Measurements from ENCODE around the gene FHAD1. TPM values are rescaled to one million over a fixed set of nuclear protein-coding genes. Genes with fewer than 3 reads are reported as not detected.

Gene FHAD1
- total and polyA plus RNA-seq, 9 of the 15 experiments (the other 6 are each of a cell fraction or from before 2014, with no cell fraction given) = 0.32 to 2.1 (median 1.5) TPM; not detected in 1

DNA sequence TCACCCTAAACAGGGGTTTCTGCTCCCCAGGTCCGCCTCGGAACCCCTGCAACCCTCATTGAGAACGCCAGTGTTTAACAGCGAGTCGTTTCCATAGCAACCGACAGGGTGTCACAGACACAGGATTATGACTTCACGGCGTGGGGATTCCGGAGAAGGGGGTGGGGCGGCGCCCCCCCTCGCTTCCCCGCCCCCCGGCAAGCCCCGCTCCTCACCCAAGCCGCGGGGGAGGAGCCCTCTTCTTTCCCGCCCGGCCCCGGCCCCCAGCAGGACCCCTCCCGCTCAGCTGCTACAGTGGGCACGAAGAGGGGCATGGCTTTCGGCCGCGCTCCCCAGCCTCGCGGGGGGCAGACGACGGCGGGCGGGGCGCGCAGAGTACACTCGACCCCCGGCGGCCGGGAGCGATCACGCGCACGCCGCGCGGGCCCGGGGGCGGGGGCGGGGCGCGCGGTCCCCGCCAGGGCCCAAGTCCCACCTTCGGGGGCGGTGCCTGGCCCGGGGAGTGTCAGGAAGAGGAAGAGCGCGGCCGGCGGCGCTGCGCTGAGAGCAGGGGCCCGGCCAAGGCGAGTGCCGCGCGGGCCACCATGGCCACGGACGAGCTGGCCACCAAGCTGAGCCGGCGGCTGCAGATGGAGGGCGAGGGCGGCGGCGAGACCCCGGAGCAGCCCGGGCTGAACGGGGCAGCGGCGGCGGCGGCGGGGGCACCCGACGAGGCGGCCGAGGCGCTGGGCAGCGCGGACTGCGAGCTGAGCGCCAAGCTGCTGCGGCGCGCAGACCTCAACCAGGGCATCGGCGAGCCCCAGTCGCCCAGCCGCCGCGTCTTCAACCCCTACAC lies 162.6 kb downstream of the FHAD1 start, which contains the start of gene EFHD2:
EFHD2 (plus strand) TSS at position 501 of the 835 bp plus-strand sequence; CDS start at position 585, 84 bp downstream.
- under 1% methylated on average over 49 of the region's 99 CpGs for WGBS (ENCODE audit: insufficient coverage, low coverage, missing lambda C conversion rate)
- peaks cover 19% of the 10 kb centered on the region; the same call in 1 of the 3 replicates for H3K36me3 ChIP-seq (ENCODE audit: control insufficient read depth, insufficient read depth, low read length)
- peak within 1 kb of the TSS; percentile 84 for H2AFZ ChIP-seq (ENCODE audit: low read depth, low read length)
- DNase-seq (ENCODE audit: extremely low read depth in 1 of 4, low spot score in 3 of 4) (peak; percentile 93 to 98 (median 95)), ATAC-seq (peak; percentile 97), FAIRE-seq (peak; percentile 75)
- ChIA-PET CTCF (ENCODE audit: low intra/inter-chr PET ratio) (no interaction called here), POLR2A (interaction anchor here (1.0 to 1.3 kb wide), 2 partner anchors 10 to 11 kb away, joined by 4 to 5 read pairs; no protein-coding TSS in a partner anchor)
- H3K27ac ChIP-seq (ENCODE audit: extremely low read depth, low read depth, low read length) = peak within 1 kb of the TSS; percentile 74
- peaks cover 21 to 44% of the 10 kb centered on the region in 2 experiments; a peak in 4 of 5 replicates for H3K4me1 ChIP-seq (replicated peaks in 1 of 2; ENCODE audit: control insufficient read depth in 2 of 2, insufficient read depth in 2 of 2, low read length in 2 of 2)
- H3K9me3 ChIP-seq (replicated peaks; ENCODE audit: control insufficient read depth, insufficient read depth, low read depth, low read length) = no peaks in the 10 kb centered on the region
- peak within 1 kb of the TSS; percentile 82 for H3K4me2 ChIP-seq (ENCODE audit: insufficient read depth, low read length)
- H3K9ac ChIP-seq (ENCODE audit: insufficient read depth in 1 of 2, low read depth in 2 of 2, low read length in 2 of 2) = peak within 1 kb of the TSS; percentile 64 to 95
- H3K4me3 ChIP-seq = peak within 1 kb of the TSS; percentile 87
- intact Hi-C loops (cut with micrococcal nuclease) = no loop called here
- H3K27me3 ChIP-seq (ENCODE audit: control insufficient read depth in 2 of 2, insufficient read depth in 2 of 2, low read length in 2 of 2) = peaks cover 3 to 14% of the 10 kb centered on the region in 2 experiments; a peak in 4 of 5 replicates
- peaks cover 9% of the 10 kb centered on the region for H4K20me1 ChIP-seq (replicated peaks; ENCODE audit: control insufficient read depth, insufficient read depth, low read length)
- in situ Hi-C loops (cut with MboI) = no loop called here
- no TSS peak for BruUV-seq (replicated peaks)
- peaks cover 29% of the 10 kb centered on the region for H3K79me2 ChIP-seq (ENCODE audit: control insufficient read depth, insufficient read depth, low read length)
- no peaks in the 10 kb centered on the region for H3K9me1 ChIP-seq (ENCODE audit: control insufficient read depth, insufficient read depth, low read length)
- TF ChIP-seq, protein P1, sequence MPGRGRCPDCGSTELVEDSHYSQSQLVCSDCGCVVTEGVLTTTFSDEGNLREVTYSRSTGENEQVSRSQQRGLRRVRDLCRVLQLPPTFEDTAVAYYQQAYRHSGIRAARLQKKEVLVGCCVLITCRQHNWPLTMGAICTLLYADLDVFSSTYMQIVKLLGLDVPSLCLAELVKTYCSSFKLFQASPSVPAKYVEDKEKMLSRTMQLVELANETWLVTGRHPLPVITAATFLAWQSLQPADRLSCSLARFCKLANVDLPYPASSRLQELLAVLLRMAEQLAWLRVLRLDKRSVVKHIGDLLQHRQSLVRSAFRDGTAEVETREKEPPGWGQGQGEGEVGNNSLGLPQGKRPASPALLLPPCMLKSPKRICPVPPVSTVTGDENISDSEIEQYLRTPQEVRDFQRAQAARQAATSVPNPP (IDR thresholded peaks at IDR 0.05; ENCODE audit: borderline replicate concordance, insufficient read depth, insufficient read length) = no peak
- TF ChIP-seq BDP1 (IDR thresholded peaks at IDR 0.05; ENCODE audit: insufficient read depth, insufficient read length) = no peak
- TF ChIP-seq ETV6 (IDR thresholded peaks at IDR 0.05; ENCODE audit: borderline replicate concordance in 1 of 2, low read depth in 2 of 2, low read length in 1 of 2) = no peak
- 0 out of 2 replicates have a peak, but pooled peaks have one; percentile 18 for TF ChIP-seq ETV6 (CRISPR knock-in tag; IDR thresholded peaks at IDR 0.05; ENCODE audit: borderline replicate concordance)
- TF ChIP-seq PCBP1 (IDR thresholded peaks at IDR 0.05; ENCODE audit: low read depth, low read length, poor library complexity, severe bottlenecking) = no peak
- peak; percentile 77 for TF ChIP-seq MTA3 (IDR thresholded peaks at IDR 0.05; ENCODE audit: borderline replicate concordance)
- no peak for TF ChIP-seq KDM2B (CRISPR knock-in tag; IDR thresholded peaks at IDR 0.05)
- TF ChIP-seq, protein P2, sequence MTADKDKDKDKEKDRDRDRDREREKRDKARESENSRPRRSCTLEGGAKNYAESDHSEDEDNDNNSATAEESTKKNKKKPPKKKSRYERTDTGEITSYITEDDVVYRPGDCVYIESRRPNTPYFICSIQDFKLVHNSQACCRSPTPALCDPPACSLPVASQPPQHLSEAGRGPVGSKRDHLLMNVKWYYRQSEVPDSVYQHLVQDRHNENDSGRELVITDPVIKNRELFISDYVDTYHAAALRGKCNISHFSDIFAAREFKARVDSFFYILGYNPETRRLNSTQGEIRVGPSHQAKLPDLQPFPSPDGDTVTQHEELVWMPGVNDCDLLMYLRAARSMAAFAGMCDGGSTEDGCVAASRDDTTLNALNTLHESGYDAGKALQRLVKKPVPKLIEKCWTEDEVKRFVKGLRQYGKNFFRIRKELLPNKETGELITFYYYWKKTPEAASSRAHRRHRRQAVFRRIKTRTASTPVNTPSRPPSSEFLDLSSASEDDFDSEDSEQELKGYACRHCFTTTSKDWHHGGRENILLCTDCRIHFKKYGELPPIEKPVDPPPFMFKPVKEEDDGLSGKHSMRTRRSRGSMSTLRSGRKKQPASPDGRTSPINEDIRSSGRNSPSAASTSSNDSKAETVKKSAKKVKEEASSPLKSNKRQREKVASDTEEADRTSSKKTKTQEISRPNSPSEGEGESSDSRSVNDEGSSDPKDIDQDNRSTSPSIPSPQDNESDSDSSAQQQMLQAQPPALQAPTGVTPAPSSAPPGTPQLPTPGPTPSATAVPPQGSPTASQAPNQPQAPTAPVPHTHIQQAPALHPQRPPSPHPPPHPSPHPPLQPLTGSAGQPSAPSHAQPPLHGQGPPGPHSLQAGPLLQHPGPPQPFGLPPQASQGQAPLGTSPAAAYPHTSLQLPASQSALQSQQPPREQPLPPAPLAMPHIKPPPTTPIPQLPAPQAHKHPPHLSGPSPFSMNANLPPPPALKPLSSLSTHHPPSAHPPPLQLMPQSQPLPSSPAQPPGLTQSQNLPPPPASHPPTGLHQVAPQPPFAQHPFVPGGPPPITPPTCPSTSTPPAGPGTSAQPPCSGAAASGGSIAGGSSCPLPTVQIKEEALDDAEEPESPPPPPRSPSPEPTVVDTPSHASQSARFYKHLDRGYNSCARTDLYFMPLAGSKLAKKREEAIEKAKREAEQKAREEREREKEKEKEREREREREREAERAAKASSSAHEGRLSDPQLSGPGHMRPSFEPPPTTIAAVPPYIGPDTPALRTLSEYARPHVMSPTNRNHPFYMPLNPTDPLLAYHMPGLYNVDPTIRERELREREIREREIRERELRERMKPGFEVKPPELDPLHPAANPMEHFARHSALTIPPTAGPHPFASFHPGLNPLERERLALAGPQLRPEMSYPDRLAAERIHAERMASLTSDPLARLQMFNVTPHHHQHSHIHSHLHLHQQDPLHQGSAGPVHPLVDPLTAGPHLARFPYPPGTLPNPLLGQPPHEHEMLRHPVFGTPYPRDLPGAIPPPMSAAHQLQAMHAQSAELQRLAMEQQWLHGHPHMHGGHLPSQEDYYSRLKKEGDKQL (CRISPR knock-in tag; IDR thresholded peaks at IDR 0.05; ENCODE audit: borderline replicate concordance) = no peak
- TF ChIP-seq, protein P3, sequence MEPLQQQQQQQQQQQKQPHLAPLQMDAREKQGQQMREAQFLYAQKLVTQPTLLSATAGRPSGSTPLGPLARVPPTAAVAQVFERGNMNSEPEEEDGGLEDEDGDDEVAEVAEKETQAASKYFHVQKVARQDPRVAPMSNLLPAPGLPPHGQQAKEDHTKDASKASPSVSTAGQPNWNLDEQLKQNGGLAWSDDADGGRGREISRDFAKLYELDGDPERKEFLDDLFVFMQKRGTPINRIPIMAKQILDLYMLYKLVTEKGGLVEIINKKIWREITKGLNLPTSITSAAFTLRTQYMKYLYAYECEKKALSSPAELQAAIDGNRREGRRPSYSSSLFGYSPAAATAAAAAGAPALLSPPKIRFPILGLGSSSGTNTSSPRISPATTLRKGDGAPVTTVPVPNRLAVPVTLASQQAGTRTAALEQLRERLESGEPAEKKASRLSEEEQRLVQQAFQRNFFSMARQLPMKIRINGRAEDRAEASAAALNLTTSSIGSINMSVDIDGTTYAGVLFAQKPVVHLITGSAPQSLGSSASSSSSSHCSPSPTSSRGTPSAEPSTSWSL (CRISPR knock-in tag; IDR thresholded peaks at IDR 0.05; ENCODE audit: borderline replicate concordance) = no peak

Measured in K562 (cell line).